Adrenal gland (tissue), 5 donors: ENCODE results near the gene PACC1.

Source experiments
- CTCF ChIP-seq, 6 experiments: fragments of 450-650 bp in 4 of 6; fragments of 200-600 bp in 2 of 6; sonication (generic) in 1 of 6; IDR thresholded peaks; 1 replicate in 5 of 6; 2 replicates in 1 of 6; pipeline versions ENCODE4 v1.5.1 to v1.8.0; 2016 to 2021; ENCODE audit warnings: antibody characterized with exemption in 6 of 6, mild to moderate bottlenecking in 2 of 6, moderate library complexity in 1 of 6
- POLR2A ChIP-seq, 2 donors: fragments of 450-650 bp; IDR thresholded peaks; one replicate each; pipeline ENCODE4 v1.6.1; 2017; ENCODE audit warnings: antibody characterized with exemption in 2 of 2, mild to moderate bottlenecking in 2 of 2, moderate library complexity in 1 of 2
- donor health status: DM: no; HTN: no; CAD: no.

GRCh38 chr1:212355230-212355969 lies 59.3 kb downstream of the PACC1 start:
- TF ChIP-seq CTCF (IDR thresholded peaks at IDR 0.05) (no peak), POLR2A (IDR thresholded peaks at IDR 0.05) (no peak)
